GM21423 (cell line): ENCODE results near the gene NT5DC1.

Experiments used
- ATAC-seq: cut with Tn5 transposase; IDR thresholded peaks from one replicate; pipeline ENCODE4 v1.9.1; 2021; ENCODE audit warnings: mild to moderate bottlenecking, moderate library complexity; ENCODE audit not compliant: unreplicated experiment

Gene NT5DC1

GRCh38 chr6:116100419-116101301 is at the start of gene NT5DC1:
Gene NT5DC1 (plus strand): TSS chr6:116100853. CDS start chr6:116100931, 78 bp downstream.
- ATAC-seq, result peak; percentile 84

GRCh38 chr6:116051244-116051643 is 49.4 kb upstream of the NT5DC1 start:
- ATAC-seq, result no peak

- no peak for ATAC-seq
Observed at GRCh38 chr6:116055513-116055912, 45.1 kb upstream of the NT5DC1 start.

- ATAC-seq, result no peak
Observed at GRCh38 chr6:116057766-116058165, 42.9 kb upstream of the NT5DC1 start.

GRCh38 chr6:116059713-116060571 is 40.7 kb upstream of the NT5DC1 start:
- peak; percentile 57 for ATAC-seq

GRCh38 chr6:116060572-116061283 is 39.9 kb upstream of the NT5DC1 start, which contains the start of gene FRK:
Gene FRK (minus strand): TSS chr6:116060891. CDS start chr6:116060311, 580 bp downstream.
- peak; percentile 42 for ATAC-seq

- ATAC-seq, result no peak
Observed at GRCh38 chr6:116062496-116062895, 38.2 kb upstream of the NT5DC1 start.

GRCh38 chr6:116064666-116065065 is 36.0 kb upstream of the NT5DC1 start:
- ATAC-seq, result no peak

GRCh38 chr6:116066789-116067188 is 33.9 kb upstream of the NT5DC1 start:
- no peak for ATAC-seq

GRCh38 chr6:116070101-116070500 is 30.6 kb upstream of the NT5DC1 start:
- no peak for ATAC-seq

GRCh38 chr6:116070616-116071389 is 29.9 kb upstream of the NT5DC1 start:
- no peak for ATAC-seq

- no peak for ATAC-seq
Observed at GRCh38 chr6:116072368-116072767, 28.3 kb upstream of the NT5DC1 start.

GRCh38 chr6:116073765-116074440 is 26.8 kb upstream of the NT5DC1 start:
- ATAC-seq, result no peak

GRCh38 chr6:116074732-116075390 is 25.8 kb upstream of the NT5DC1 start:
- no peak for ATAC-seq

- ATAC-seq, result no peak
Observed at GRCh38 chr6:116078522-116078921, 22.1 kb upstream of the NT5DC1 start.

- ATAC-seq, result no peak
Observed at GRCh38 chr6:116078945-116079344, 21.7 kb upstream of the NT5DC1 start.

- ATAC-seq, result no peak
Observed at GRCh38 chr6:116083052-116083451, 17.6 kb upstream of the NT5DC1 start.

- ATAC-seq, result no peak
Observed at GRCh38 chr6:116084284-116084683, 16.4 kb upstream of the NT5DC1 start.

GRCh38 chr6:116087437-116088027 is 13.1 kb upstream of the NT5DC1 start:
- peak; percentile 94 for ATAC-seq
